ENCODE data around the gene VAC14.

VAC14 gene

GRCh38 chr16:70740914-70741782, 59.8 kb downstream of the VAC14 start:
- DNase-seq = no peak

- DNase-seq = no peak
These were observed 60.6 kb downstream of the VAC14 start for GRCh38 chr16:70740174-70740913.

GRCh38 chr16:70739389-70739788, 61.6 kb downstream of the VAC14 start:
- no peak for DNase-seq

- no peak for DNase-seq
These were observed 62.6 kb downstream of the VAC14 start for GRCh38 chr16:70738083-70738977.

- peak; percentile 39 for DNase-seq
These were observed 63.4 kb downstream of the VAC14 start for GRCh38 chr16:70737377-70738082.

GRCh38 chr16:70736465-70737376, 64.2 kb downstream of the VAC14 start:
- DNase-seq = no peak

GRCh38 chr16:70735141-70735979, 65.6 kb downstream of the VAC14 start:
- no peak for DNase-seq

GRCh38 chr16:70734522-70735095, 66.3 kb downstream of the VAC14 start:
- no peak for DNase-seq

- DNase-seq = no peak
These were observed 70.0 kb downstream of the VAC14 start for GRCh38 chr16:70730944-70731343.

GRCh38 chr16:70730031-70730430, 70.9 kb downstream of the VAC14 start:
- DNase-seq = no peak

- DNase-seq = no peak
These were observed 71.7 kb downstream of the VAC14 start for GRCh38 chr16:70729292-70729691.

- no peak for DNase-seq
These were observed 72.8 kb downstream of the VAC14 start for GRCh38 chr16:70728150-70728549.

- DNase-seq = no peak
These were observed 74.0 kb downstream of the VAC14 start for GRCh38 chr16:70726892-70727361.

- DNase-seq = no peak
These were observed 74.8 kb downstream of the VAC14 start for GRCh38 chr16:70725912-70726828.

- no peak for DNase-seq
These were observed 75.7 kb downstream of the VAC14 start for GRCh38 chr16:70725024-70725911.

GRCh38 chr16:70724146-70725023, 76.6 kb downstream of the VAC14 start:
- DNase-seq = no peak

GRCh38 chr16:70723740-70724145, 77.2 kb downstream of the VAC14 start:
- DNase-seq = no peak
